ENCODE measurements around the gene TNF.

The TNF gene

DNA sequence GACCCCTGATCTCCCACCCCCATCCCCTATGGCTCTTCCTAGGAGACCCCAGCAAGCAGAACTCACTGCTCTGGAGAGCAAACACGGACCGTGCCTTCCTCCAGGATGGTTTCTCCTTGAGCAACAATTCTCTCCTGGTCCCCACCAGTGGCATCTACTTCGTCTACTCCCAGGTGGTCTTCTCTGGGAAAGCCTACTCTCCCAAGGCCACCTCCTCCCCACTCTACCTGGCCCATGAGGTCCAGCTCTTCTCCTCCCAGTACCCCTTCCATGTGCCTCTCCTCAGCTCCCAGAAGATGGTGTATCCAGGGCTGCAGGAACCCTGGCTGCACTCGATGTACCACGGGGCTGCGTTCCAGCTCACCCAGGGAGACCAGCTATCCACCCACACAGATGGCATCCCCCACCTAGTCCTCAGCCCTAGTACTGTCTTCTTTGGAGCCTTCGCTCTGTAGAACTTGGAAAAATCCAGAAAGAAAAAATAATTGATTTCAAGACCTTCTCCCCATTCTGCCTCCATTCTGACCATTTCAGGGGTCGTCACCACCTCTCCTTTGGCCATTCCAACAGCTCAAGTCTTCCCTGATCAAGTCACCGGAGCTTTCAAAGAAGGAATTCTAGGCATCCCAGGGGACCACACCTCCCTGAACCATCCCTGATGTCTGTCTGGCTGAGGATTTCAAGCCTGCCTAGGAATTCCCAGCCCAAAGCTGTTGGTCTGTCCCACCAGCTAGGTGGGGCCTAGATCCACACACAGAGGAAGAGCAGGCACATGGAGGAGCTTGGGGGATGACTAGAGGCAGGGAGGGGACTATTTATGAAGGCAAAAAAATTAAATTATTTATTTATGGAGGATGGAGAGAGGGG, 1.9 kb upstream of the TNF start:
- DNase-seq = no peak

DNA sequence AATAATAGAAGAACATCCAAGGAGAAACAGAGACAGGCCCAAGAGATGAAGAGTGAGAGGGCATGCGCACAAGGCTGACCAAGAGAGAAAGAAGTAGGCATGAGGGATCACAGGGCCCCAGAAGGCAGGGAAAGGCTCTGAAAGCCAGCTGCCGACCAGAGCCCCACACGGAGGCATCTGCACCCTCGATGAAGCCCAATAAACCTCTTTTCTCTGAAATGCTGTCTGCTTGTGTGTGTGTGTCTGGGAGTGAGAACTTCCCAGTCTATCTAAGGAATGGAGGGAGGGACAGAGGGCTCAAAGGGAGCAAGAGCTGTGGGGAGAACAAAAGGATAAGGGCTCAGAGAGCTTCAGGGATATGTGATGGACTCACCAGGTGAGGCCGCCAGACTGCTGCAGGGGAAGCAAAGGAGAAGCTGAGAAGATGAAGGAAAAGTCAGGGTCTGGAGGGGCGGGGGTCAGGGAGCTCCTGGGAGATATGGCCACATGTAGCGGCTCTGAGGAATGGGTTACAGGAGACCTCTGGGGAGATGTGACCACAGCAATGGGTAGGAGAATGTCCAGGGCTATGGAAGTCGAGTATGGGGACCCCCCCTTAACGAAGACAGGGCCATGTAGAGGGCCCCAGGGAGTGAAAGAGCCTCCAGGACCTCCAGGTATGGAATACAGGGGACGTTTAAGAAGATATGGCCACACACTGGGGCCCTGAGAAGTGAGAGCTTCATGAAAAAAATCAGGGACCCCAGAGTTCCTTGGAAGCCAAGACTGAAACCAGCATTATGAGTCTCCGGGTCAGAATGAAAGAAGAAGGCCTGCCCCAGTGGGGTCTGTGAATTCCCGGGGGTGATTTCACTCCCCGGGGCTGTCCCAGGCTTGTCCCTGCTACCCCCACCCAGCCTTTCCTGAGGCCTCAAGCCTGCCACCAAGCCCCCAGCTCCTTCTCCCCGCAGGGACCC, 981 bp upstream of the TNF start:
- no peak for DNase-seq

DNA sequence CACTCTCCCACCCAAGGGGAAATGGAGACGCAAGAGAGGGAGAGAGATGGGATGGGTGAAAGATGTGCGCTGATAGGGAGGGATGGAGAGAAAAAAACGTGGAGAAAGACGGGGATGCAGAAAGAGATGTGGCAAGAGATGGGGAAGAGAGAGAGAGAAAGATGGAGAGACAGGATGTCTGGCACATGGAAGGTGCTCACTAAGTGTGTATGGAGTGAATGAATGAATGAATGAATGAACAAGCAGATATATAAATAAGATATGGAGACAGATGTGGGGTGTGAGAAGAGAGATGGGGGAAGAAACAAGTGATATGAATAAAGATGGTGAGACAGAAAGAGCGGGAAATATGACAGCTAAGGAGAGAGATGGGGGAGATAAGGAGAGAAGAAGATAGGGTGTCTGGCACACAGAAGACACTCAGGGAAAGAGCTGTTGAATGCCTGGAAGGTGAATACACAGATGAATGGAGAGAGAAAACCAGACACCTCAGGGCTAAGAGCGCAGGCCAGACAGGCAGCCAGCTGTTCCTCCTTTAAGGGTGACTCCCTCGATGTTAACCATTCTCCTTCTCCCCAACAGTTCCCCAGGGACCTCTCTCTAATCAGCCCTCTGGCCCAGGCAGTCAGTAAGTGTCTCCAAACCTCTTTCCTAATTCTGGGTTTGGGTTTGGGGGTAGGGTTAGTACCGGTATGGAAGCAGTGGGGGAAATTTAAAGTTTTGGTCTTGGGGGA, 754 bp downstream of the TNF start:
- DNase-seq = no peak

DNA sequence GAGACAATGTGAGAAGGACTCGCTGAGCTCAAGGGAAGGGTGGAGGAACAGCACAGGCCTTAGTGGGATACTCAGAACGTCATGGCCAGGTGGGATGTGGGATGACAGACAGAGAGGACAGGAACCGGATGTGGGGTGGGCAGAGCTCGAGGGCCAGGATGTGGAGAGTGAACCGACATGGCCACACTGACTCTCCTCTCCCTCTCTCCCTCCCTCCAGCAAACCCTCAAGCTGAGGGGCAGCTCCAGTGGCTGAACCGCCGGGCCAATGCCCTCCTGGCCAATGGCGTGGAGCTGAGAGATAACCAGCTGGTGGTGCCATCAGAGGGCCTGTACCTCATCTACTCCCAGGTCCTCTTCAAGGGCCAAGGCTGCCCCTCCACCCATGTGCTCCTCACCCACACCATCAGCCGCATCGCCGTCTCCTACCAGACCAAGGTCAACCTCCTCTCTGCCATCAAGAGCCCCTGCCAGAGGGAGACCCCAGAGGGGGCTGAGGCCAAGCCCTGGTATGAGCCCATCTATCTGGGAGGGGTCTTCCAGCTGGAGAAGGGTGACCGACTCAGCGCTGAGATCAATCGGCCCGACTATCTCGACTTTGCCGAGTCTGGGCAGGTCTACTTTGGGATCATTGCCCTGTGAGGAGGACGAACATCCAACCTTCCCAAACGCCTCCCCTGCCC, 1.7 kb downstream of the TNF start:
- no peak for DNase-seq

DNA sequence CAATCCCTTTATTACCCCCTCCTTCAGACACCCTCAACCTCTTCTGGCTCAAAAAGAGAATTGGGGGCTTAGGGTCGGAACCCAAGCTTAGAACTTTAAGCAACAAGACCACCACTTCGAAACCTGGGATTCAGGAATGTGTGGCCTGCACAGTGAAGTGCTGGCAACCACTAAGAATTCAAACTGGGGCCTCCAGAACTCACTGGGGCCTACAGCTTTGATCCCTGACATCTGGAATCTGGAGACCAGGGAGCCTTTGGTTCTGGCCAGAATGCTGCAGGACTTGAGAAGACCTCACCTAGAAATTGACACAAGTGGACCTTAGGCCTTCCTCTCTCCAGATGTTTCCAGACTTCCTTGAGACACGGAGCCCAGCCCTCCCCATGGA, 2.2 kb downstream of the TNF start:
- no peak for DNase-seq

DNA sequence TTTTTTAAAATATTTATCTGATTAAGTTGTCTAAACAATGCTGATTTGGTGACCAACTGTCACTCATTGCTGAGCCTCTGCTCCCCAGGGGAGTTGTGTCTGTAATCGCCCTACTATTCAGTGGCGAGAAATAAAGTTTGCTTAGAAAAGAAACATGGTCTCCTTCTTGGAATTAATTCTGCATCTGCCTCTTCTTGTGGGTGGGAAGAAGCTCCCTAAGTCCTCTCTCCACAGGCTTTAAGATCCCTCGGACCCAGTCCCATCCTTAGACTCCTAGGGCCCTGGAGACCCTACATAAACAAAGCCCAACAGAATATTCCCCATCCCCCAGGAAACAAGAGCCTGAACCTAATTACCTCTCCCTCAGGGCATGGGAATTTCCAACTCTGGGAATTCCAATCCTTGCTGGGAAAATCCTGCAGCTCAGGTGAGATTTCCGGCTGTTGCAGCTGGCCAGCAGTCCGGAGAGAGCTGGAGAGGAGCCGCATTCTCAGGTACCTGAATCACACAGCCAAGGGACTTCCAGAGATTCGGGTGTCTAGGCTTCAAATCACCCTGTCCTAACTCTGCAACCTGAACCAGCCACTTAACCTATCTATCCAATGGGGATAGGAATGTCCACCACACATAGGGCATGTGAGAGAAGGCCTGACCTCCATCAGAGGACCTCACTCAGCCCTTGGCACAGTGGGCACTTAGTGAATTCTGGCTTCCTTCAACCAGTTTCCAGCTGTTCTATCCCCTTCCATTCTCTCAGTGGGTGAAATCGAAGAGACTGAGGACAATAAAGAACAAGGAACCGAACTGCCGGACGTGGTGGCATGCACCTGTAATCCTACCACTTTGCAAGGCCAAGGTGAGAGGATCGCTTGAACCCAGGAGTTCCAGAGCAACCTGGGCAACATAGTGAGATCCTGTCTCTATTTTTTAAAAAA, 3.1 kb downstream of the TNF start:
- DNase-seq = no peak

DNA sequence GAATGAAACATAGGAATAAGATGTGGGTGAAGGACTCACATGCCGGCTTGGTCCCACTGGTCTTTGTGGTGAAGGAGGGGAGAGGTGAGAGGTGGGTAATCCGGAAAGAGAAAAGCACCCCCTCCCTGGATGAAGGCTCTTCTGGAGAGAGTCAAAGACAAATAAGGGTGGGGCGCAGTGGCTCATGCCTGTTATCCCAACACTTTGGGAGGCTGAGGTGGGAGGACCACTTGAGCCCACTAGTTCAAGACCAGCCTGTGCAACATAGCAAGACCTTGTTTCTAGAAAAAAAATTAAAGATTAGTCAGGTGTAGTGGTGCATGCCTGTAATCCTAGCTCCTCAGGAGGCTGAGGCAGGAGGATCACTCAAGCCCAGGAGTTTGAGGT, 3.7 kb downstream of the TNF start:
- DNase-seq = no peak

DNA sequence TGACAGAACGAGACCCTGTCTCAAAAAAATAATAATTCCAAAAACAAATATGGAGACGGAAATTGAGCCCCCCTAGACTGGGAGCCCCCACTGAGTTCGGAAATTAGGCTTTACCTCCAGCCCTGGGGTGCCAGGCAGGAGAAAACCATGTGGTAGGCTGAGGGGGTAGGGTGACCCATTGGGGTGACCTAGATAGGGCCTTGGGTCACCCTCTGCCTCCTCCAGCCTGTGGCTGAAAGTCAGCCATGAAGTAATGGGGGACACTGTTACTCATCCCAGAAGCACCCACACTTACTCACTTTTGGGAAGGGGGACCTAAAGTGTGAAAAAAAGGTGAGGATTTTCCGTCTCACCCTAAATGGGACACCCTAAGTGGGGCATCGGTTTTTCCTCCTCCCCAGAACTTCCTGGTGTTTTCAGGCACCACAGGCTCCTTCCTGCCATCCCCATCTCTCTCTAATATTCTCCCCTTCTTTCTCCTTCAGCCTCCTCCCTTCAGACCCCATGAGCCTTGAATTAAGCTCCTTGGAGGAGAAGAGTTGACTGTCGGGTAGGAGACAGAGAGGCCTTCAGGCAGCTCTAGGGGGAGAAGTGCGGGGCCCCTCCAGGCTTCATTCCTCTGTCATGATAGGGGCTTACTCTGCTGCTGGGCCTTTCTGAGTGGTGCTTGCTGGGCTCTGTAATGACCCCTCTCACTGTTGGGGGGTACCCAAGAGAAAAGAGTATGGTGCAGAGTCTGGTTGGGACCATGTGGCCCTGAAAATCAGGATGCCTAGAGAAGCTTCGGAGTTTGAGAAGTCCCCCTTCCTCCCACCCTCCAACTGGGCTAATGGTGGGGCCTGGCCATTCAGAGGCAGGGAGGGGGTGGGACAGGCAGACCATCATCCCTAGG, 4.4 kb downstream of the TNF start:
- peak in 2 of 6 experiments; percentile 10 to 34 for DNase-seq

DNA sequence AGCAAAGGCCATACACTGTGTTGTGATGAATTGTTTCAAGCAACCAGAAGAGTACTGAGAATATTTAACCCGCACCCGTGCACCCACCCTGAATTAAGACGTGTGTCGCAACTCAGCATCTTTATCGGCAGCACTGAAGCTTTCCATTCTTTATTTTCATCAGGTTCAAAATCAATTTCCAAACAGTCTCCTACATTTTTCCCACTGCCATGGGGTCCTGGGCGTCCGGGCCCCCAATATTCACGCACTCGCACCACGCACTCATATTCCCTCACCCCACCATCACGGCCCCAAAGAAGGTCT, 5.0 kb downstream of the TNF start:
- DNase-seq = no peak

DNA sequence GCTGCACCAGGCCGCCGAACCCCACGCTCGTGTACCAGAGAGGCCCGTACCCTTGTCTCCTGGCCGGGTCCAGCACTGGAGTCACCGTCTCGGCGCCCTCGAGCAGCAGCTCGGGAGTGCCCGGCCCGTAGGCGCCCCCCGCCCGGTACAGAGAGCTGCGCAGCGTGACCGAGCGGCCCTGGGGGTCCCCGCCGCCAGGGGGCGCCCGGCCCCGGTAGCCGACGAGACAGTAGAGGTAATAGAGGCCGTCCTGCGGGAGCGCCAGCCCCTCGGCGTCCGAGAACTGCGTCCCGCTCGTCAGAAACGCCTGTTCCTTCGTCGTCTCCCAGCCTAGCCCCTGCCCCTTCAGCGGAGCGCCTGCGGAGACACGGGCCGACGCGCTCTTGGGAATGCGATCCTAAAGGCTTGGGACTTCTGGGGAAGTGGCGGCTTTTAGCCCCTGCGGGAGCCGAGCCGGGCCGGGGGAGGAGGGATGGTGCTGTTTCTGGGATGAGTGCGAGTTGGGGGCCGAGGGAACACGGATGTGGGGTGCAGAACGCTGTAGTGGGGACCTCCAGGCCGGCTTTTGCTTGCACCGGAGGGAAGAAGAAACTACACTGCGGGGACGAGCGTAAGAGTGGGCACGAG, 5.6 kb downstream of the TNF start:
- peak; percentile 68 to 91 (median 84) for DNase-seq

DNA sequence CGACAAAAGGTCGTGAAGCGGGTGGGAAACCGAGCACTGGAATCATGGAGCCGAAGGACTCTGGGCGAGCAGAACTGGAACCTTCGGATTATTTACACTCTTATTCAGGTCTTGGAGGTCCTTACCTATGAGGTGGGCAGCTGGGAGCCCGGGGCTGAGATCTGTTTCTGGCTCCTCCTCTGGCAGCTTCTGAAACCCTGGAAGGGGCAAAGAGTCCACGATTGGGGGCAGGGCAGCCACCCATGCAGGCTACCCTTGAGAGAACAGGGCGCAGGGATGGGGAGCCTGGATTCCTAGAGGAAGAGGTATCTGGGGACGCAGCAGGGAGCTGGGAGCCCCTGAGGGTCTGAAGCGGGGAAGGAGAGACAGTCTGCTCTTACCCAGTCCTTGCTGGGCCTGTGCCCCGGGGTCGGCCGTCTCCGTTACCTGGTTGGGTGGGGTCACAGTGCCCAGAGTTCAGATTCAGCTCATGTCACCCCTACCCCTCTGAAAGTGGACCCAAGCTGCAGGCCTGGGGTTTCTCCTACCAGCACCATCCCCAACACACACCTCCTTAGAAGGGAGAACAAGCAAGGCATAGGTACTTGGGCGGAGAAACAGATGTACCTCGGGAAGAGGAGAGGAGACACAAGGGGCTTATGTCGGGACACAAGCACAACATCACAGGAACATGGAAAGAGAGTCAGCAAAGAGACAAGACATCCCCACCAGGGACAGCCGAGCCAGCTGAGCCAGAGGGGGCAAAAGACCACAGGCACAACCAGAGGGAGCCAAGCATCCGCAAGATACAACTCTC, 6.3 kb downstream of the TNF start:
- no peak for DNase-seq

DNA sequence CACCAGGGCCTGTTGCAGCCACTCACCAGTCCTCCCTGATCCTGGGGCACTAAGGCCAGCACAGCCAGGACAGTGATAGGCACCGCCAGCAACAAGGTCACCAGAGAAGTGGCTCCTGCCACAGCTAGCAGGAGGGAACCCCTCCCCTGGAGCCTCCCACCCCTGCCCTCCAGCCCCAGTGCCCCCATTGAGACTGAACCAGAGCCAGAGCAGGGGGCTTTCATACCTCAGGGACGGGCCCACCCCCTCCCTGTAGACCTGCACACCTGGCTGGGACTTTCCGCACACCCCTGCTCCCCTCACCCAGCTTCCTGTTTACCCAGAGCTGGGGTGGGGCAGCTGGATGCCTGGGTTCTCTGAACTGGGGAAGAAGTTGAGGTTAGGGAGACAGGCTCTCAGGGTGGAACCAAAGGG, 6.9 kb downstream of the TNF start, which contains the start of gene LTB:
TSS of gene LTB (minus strand) at position 195 of the 414 bp plus-strand sequence. CDS start at position 188, 7 bp downstream.
- peak; percentile 72 to 83 (median 77) for DNase-seq

DNA sequence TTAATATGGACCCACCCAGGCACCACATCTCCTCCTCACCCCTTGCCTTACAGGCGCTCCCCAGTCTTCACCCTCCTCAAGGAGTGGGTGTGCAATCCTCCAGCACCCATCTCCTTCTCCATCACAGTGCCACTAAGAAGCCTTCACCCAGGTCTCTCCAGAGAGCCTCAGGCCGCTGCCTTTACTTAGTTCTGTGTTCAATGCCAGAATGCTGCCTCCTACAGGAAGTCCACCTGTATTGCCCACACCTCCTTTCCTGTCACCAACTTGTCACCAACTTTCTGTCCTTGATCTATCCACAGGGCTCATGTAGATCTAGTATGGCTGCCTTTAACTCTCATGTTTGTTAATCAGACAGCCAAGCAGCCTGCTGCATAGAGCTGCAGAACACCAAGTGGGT, 10.1 kb downstream of the TNF start:
- DNase-seq = peak in 4 of 6 experiments; percentile 26 to 61 (median 44)

DNA sequence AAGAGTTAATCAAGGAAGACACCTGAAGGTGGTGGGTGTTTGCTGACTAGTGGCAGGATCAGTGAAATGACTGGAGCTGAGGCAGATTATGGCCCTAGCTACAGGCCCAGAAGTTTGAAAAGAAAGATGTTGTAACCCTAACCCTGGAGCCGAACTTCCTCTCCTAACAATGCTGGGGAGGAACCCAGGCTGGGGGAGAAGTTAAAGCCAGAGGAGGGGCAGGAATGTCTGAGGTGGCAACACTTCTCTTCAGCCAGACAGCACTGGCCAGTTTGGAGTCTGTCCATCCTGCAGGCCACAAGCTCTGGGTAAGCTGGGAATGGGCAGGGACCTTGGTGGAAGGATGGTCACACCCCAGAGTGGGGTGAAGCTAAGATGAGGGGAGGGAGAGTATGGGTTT, 10.6 kb downstream of the TNF start, which contains the start of gene LST1:
TSS of gene LST1 (plus strand) at position 270 of the 400 bp plus-strand sequence. CDS start 1,023 bp downstream, outside the sequence.
- DNase-seq = no peak

DNA sequence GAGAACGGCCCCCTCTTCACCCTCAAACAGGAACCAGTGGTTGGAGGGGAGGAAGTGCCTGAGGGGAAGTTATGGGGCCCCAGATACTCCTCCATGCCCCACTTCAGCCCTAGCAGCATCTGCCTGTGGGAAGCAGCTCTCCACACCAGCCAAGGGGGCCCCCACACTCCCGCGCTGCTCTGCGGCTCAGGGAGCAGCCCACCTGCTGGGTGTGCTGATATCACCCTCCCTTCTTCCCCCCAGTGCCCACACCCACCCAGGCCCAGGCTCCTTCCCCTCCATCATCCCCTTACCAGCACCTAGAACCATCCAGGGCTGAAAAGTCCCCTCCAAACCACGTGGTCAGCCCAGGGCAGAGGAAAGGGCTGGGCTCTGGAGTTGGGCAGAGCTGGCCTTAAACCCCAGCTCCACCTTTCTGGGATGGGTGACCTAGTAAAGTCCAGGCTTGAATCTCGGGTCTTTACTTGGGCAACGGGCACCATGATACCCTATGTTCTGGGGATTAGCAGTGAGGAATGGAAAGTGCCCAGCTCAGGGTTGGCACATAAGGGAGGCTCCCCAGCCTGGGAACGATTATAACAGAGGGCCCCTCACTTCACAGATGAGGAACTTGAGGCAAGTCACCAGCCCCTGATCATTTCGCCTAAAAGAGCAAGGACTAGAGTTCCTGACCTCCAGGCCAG, 11.4 kb downstream of the TNF start:
- DNase-seq = peak in 3 of 6 experiments; percentile 13 to 20 (median 16)

DNA sequence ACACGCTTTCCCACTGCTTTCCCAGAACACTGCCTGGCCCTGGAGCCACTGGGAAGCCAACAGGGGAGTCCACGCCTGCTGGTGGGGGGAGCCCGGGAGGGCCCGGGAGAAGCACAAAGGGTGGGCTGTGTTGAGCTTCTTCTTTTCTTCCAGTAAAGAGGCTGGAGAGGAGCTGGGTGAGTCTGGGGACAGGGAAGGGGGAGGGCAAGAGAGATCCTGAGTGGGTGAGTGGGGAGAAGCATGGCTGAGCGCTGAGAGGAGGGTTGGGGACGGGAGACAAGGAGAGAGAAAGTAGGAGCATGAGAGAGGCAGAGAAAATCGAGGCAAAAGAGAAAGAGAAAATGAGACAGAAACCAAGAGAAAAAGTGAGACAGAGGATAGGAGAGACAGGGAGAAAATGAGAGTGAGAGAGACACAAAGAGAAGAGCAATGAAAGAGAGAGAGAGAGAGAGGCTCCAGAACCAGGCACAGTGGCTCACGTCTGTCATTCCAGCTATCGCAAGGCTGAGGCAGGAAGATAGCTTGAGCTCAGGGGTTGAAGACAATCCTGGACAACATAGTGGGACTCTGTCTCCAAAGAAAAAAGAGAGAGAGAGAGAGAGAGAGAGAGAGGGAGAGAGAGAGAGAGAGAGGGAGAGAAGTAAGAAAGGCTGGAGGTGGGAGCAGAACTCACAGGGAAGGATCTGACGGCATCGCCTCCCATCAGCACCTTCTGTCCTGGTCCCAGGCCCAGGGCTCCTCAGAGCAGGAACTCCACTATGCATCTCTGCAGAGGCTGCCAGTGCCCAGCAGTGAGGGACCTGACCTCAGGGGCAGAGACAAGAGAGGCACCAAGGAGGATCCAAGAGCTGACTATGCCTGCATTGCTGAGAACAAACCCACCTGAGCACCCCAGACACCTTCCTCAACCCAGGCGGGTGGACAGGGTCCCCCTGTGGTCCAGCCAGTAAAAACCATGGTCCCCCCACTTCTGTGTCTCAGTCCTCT, 12.7 kb downstream of the TNF start:
- no peak for DNase-seq

Measured in stimulated activated naive CD4-positive, alpha-beta T cell (primary cell).